SK-MEL-5 (cell line): ENCODE results near the gene MYOC. TPM values are rescaled to one million over a fixed set of nuclear protein-coding genes. Genes with fewer than 3 reads are reported as not detected.

Experiments
- total RNA-seq: library from RNA; depleted of rRNA; stranded (reverse); fragments of >200 nt; shearing (Covaris generic); gene quantifications from 2 replicates; pipeline ENCODE4 v1.2.3, GENCODE V29; 2014; rRNA removed

Gene MYOC
- total RNA-seq, 1 experiment from 2014 or later = not detected

Other genes starting within 250 kb of the MYOC start
- 43.9 and 51.3 TPM in 2 replicates for gene PRRC2C, start 167.2 kb downstream of the MYOC start, total RNA-seq
- not detected in 2 replicates for gene MYOCOS, start 30.4 kb downstream of the MYOC start, total RNA-seq
- 5.5 and 6.8 TPM in 2 replicates for gene VAMP4, start 89.4 kb upstream of the MYOC start, total RNA-seq
- gene METTL13, start 129.0 kb upstream of the MYOC start, total RNA-seq = 38.4 and 39.3 TPM in 2 replicates
- gene DNM3, start 188.8 kb upstream of the MYOC start, total RNA-seq = 0.56 and 0.79 TPM in 2 replicates